HCT116 (cell line): ENCODE data around the gene SRP9. TPM values are rescaled to one million over a fixed set of nuclear protein-coding genes. Genes with fewer than 3 reads are reported as not detected.

ENCODE experiments used
- ATAC-seq: fragments of 200-7000 bp; cut with Tn5 transposase; 2 replicates; pipeline ENCODE4 v1.9.1; 2020; ENCODE audit warnings: mild to moderate bottlenecking, moderate library complexity
- BruUV-seq: library from RNA; stranded (reverse); fragments of 400-500 nt; replicated peaks from 2 replicates; lab custom pipeline; 2021; lab: Mats Ljungman, UMichigan
- CTCF ChIA-PET: fragments of 300-600 bp; sonication (Branson Sonifier 250); formaldehyde crosslinking; loops from one replicate; lab custom pipeline; 2021; ENCODE audit warnings: antibody characterized with exemption; lab: Charles Lee
- POLR2A ChIA-PET: fragments of 300-600, 350-600 bp; sonication (Branson Sonifier 250); formaldehyde crosslinking; loops from one replicate; lab custom pipeline; 2021; ENCODE audit warnings: antibody characterized with exemption; lab: Charles Lee
- RAD21 ChIA-PET, 2 experiments: fragments of 300-600 bp; sonication (Branson Sonifier 250); formaldehyde crosslinking; loops; one replicate each; lab custom pipeline; 2023; ENCODE audit warnings: low total read pairs in 2 of 2; ENCODE audit not compliant: uncharacterized antibody in 2 of 2, unreplicated experiment in 2 of 2, low non-redundant PET in 1 of 2; lab: Charles Lee
- DNase-seq: peaks from one replicate; pipeline ENCODE4 v3.0.0-alpha.2; 2010; ENCODE audit warnings: low read depth, low spot score
- H2AFZ ChIP-seq: fragments of 200-600 bp; shearing (Covaris generic), sonication (generic); 2 replicates; pipeline ENCODE4 v1.6.1; 2017; ENCODE audit warnings: low read depth, mixed run types, mixed read lengths, antibody characterized with exemption, low read length; ENCODE audit not compliant: poor library complexity, severe bottlenecking
- H3K27ac ChIP-seq: 2 replicates; pipeline ENCODE4 v1.5.1; 2012; ENCODE audit warnings: low read depth, low read length
- H3K27me3 ChIP-seq: fragments of 200-600 bp; sonication (generic); 2 replicates; pipeline ENCODE4 v1.6.1; 2016; ENCODE audit warnings: mixed run types, low read length, mixed read lengths; ENCODE audit not compliant: insufficient read depth
- H3K36me3 ChIP-seq, 2 experiments: fragments of 200-500 bp in 1 of 2; fragments of 200-600 bp in 1 of 2; sonication (Bioruptor generic) in 1 of 2; sonication (generic) in 1 of 2; 2 replicates each; pipeline versions ENCODE4 v1.5.1 to v1.6.1; 2014 to 2016; ENCODE audit warnings: low read length in 2 of 2, inconsistent platforms in 1 of 2, mixed read lengths in 1 of 2, mixed run types in 1 of 2; ENCODE audit not compliant: insufficient read depth in 2 of 2, control insufficient read depth in 1 of 2
- H3K4me1 ChIP-seq, 2 experiments: fragments of 200-600 bp in 1 of 2; sonication (generic) in 1 of 2; 2 replicates each; pipeline versions ENCODE4 v1.5.1 to v1.6.1; 2012 to 2017; ENCODE audit warnings: low read length in 2 of 2, inconsistent platforms in 1 of 2, mild to moderate bottlenecking in 1 of 2, mixed read lengths in 1 of 2, mixed run types in 1 of 2, moderate library complexity in 1 of 2; ENCODE audit not compliant: insufficient read depth in 2 of 2, control insufficient read depth in 1 of 2
- H3K4me2 ChIP-seq: fragments of 200-600 bp; sonication (generic); 2 replicates; pipeline ENCODE4 v1.6.1; 2017; ENCODE audit warnings: mixed run types, low read length, mixed read lengths
- H3K4me3 ChIP-seq, 2 experiments: fragments of 200-600 bp in 1 of 2; sonication (generic) in 1 of 2; replicated peaks in 1 of 2; 2 replicates each; pipeline ENCODE4 v1.5.1; 2011 to 2016; ENCODE audit warnings: low read length in 2 of 2, control low read depth in 1 of 2, low read depth in 1 of 2, mild to moderate bottlenecking in 1 of 2, mixed read lengths in 1 of 2, mixed run types in 1 of 2
- H3K79me2 ChIP-seq: fragments of 200-600 bp; sonication (generic); 2 replicates; pipeline ENCODE4 v1.6.1; 2017; ENCODE audit warnings: mild to moderate bottlenecking, mixed run types, low read length, moderate library complexity, mixed read lengths; ENCODE audit not compliant: insufficient read depth
- H3K9ac ChIP-seq: fragments of 200-600 bp; sonication (generic); 2 replicates; pipeline ENCODE4 v1.6.1; 2016; ENCODE audit warnings: low read length, mixed read lengths
- H3K9me2 ChIP-seq: fragments of 200-600 bp; sonication (generic), shearing (Covaris generic); 2 replicates; pipeline ENCODE4 v1.6.1; 2017; ENCODE audit warnings: mixed run types, mild to moderate bottlenecking, moderate library complexity; ENCODE audit not compliant: insufficient read depth
- H3K9me3 ChIP-seq, 2 experiments: fragments of 200-500 bp in 1 of 2; fragments of 200-600 bp in 1 of 2; sonication (Bioruptor generic) in 1 of 2; sonication (generic) in 1 of 2; 2 replicates each; pipeline ENCODE4 v1.6.1; 2014 to 2017; ENCODE audit warnings: low read length in 2 of 2, mixed read lengths in 2 of 2, inconsistent platforms in 1 of 2, low read depth in 1 of 2, mild to moderate bottlenecking in 1 of 2, mixed run types in 1 of 2, moderate library complexity in 1 of 2; ENCODE audit not compliant: control insufficient read depth in 1 of 2, insufficient read depth in 1 of 2
- H4K20me1 ChIP-seq: fragments of 200-600 bp; sonication (generic), shearing (Covaris generic); 2 replicates; pipeline ENCODE4 v1.6.1; 2017; ENCODE audit warnings: mixed run types, mild to moderate bottlenecking, moderate library complexity; ENCODE audit not compliant: insufficient read depth
- ATF3 ChIP-seq: IDR thresholded peaks from 2 replicates; pipeline ENCODE4 v1.6.1; 2012
- CBX3 ChIP-seq: IDR thresholded peaks from 2 replicates; pipeline ENCODE4 v1.6.1; 2012; ENCODE audit warnings: low read depth
- CEBPB ChIP-seq: IDR thresholded peaks from 2 replicates; pipeline ENCODE4 v1.6.1; 2012; ENCODE audit warnings: low read depth
- CTCF ChIP-seq, 3 experiments: fragments of 200-600 bp in 1 of 3; sonication (generic) in 1 of 3; IDR thresholded peaks in 2 of 3; conservative IDR thresholded peaks in 1 of 3; 2 replicates each; pipeline ENCODE4 v1.5.1; 2012 to 2017; ENCODE audit warnings: low read depth in 2 of 3, low read length in 2 of 3, antibody characterized with exemption in 1 of 3, borderline replicate concordance in 1 of 3, control low read depth in 1 of 3, mild to moderate bottlenecking in 1 of 3, mixed read lengths in 1 of 3, mixed run types in 1 of 3, moderate library complexity in 1 of 3; ENCODE audit not compliant: insufficient read depth in 1 of 3
- EZH2phosphoT487 ChIP-seq: fragments of 200-600 bp; IDR thresholded peaks from 2 replicates; pipeline ENCODE4 v1.6.1; 2018; ENCODE audit warnings: antibody characterized with exemption, borderline replicate concordance
- JUND ChIP-seq: IDR thresholded peaks from 2 replicates; pipeline ENCODE4 v1.6.1; 2012
- MAX ChIP-seq: IDR thresholded peaks from 2 replicates; pipeline ENCODE4 v1.6.1; 2012
- POLR2A ChIP-seq: IDR thresholded peaks from 2 replicates; pipeline ENCODE4 v1.7.0; 2011; ENCODE audit warnings: borderline replicate concordance; ENCODE audit not compliant: insufficient read depth, insufficient read length; ENCODE audit errors: extremely low read depth
- POLR2AphosphoS5 ChIP-seq: IDR thresholded peaks from 2 replicates; pipeline ENCODE4 v1.6.1; 2011; ENCODE audit warnings: mild to moderate bottlenecking, low read depth, low read length, moderate library complexity
- RAD21 ChIP-seq: IDR thresholded peaks from 2 replicates; pipeline ENCODE4 v1.6.1; 2012; ENCODE audit warnings: low read depth, mild to moderate bottlenecking
- REST ChIP-seq: IDR thresholded peaks from 2 replicates; pipeline ENCODE4 v1.6.1; 2012; ENCODE audit warnings: low read depth
- SIN3A ChIP-seq: IDR thresholded peaks from 2 replicates; pipeline ENCODE4 v1.6.1; 2012; ENCODE audit warnings: low read depth
- SP1 ChIP-seq: IDR thresholded peaks from 2 replicates; pipeline ENCODE4 v1.6.1; 2012; ENCODE audit warnings: low read depth
- SRF ChIP-seq: IDR thresholded peaks from 2 replicates; pipeline ENCODE4 v1.6.1; 2012; ENCODE audit warnings: low read depth
- TCF7L2 ChIP-seq: IDR thresholded peaks from 2 replicates; pipeline ENCODE4 v1.7.0; 2011; ENCODE audit warnings: borderline replicate concordance, inconsistent platforms; ENCODE audit not compliant: insufficient read depth, insufficient read length; ENCODE audit errors: extremely low read depth
- YY1 ChIP-seq: IDR thresholded peaks from 2 replicates; pipeline ENCODE4 v1.6.1; 2011; ENCODE audit warnings: low read length, low read depth, moderate library complexity, mild to moderate bottlenecking; ENCODE audit not compliant: insufficient replicate concordance; ENCODE audit errors: extremely low read depth
- ZBTB33 ChIP-seq: IDR thresholded peaks from 2 replicates; pipeline ENCODE4 v1.6.1; 2011; ENCODE audit warnings: mild to moderate bottlenecking, low read length, moderate library complexity; ENCODE audit not compliant: insufficient replicate concordance; ENCODE audit errors: extremely low read depth
- ZFX ChIP-seq: fragments of 450-650 bp; IDR thresholded peaks from 2 replicates; pipeline ENCODE4 v1.6.1; 2017
- intact Hi-C: fragments of 100-400 bp; cut with micrococcal nuclease; formaldehyde crosslinking; loops from 2 replicates; pipeline ENCODE4 v1.10.0; 2022
- total RNA-seq: library from RNA; stranded (reverse); gene quantifications from one replicate; pipeline ENCODE4 v1.2.1, GENCODE V29; 2021; ENCODE audit not compliant: unreplicated experiment

The SRP9 gene
- total RNA-seq, 1 experiment from 2014 or later = 220 TPM

GRCh38 chr1:225744745-225745144, 32.9 kb upstream of the SRP9 start:
- no peak overlapping the region for H3K9ac ChIP-seq
- no peak overlapping the region for H3K4me3 ChIP-seq
- no peaks in the 10 kb centered on the region for H3K27me3 ChIP-seq
- peaks cover 12 to 20% of the 10 kb centered on the region in 2 experiments for H3K4me1 ChIP-seq
- no peaks in the 10 kb centered on the region for H4K20me1 ChIP-seq
- no peak overlapping the region for H3K4me2 ChIP-seq
- ChIA-PET RAD21 (no interaction called here), CTCF (no interaction called here)
- no peaks in the 10 kb centered on the region for H3K9me2 ChIP-seq
- H3K9me3 ChIP-seq = no peaks in the 10 kb centered on the region
- TF ChIP-seq ZFX = no peak
- no peak for TF ChIP-seq MAX
- no peak for TF ChIP-seq POLR2A
- no peak for TF ChIP-seq ATF3
- no peak for TF ChIP-seq CEBPB
- no peak for TF ChIP-seq REST
- TF ChIP-seq RAD21 = no peak
- TF ChIP-seq CTCF (IDR thresholded peaks at IDR 0.05 in 2 of 3, conservative IDR thresholded peaks at IDR 0.05 in 1 of 3; ENCODE audit: borderline replicate concordance in 1 of 3, insufficient read depth in 1 of 3, low read depth in 2 of 3, low read length in 2 of 3) = no peak
- TF ChIP-seq EZH2phosphoT487 = no peak
- TF ChIP-seq CBX3 = no peak
- TF ChIP-seq POLR2AphosphoS5 = no peak
- no peak for TF ChIP-seq SP1
- TF ChIP-seq ZBTB33 = no peak
- TF ChIP-seq TCF7L2 = no peak
- no peak for TF ChIP-seq SIN3A
- no peak for TF ChIP-seq SRF
- TF ChIP-seq YY1 = no peak
- TF ChIP-seq JUND = no peak
- TF ChIP-seq, all 23 proteins: peak for 0
- intact Hi-C loops = no loop called here
- no peaks in the 10 kb centered on the region for H3K36me3 ChIP-seq
- no peak for DNase-seq
- no peak for ATAC-seq
- no peak overlapping the region for H2AFZ ChIP-seq
- no TSS peak for BruUV-seq
- no peaks in the 10 kb centered on the region for H3K79me2 ChIP-seq
- POLR2A ChIA-PET = no interaction called here
- H3K27ac ChIP-seq = no peak overlapping the region
